Measurements from ENCODE around the gene PLA2G6. TPM values are rescaled to one million over a fixed set of nuclear protein-coding genes. Genes with fewer than 3 reads are reported as not detected.

Gene PLA2G6
- total and polyA plus RNA-seq, 2 of the 13 experiments (the other 11 are each of a cell fraction or from before 2014, with no cell fraction given) = 4.8 to 11.5 TPM

- H3K27me3 ChIP-seq (ENCODE audit: control insufficient read depth in 1 of 2, insufficient read depth in 2 of 2, low read length in 2 of 2) = no peaks in the 10 kb centered on the region
- ATAC-seq = no peak
- 85% methylated on average over 11 of the region's 14 CpGs for WGBS (ENCODE audit: low lambda C conversion rate)
- H3K4me3 ChIP-seq (replicated peaks in 1 of 3; ENCODE audit: insufficient read depth in 1 of 3, low read depth in 2 of 3, low read length in 3 of 3) = no peak overlapping the region
- no peaks in the 10 kb centered on the region for H4K20me1 ChIP-seq (ENCODE audit: insufficient read depth, low read length)
- in situ Hi-C loops (cut with HindIII; ENCODE audit: extremely low pct_ligation_motif_present, low pct_unique_long_range_greater_than_20kb) = no loop called here
- intact Hi-C loops (cut with micrococcal nuclease; ENCODE audit: unreplicated experiment) = no loop called here
- ChIA-PET CTCF (ENCODE audit: low intra/inter-chr PET ratio, low total read pairs) (no interaction called here), POLR2A (interaction anchor here (0.7 kb wide), 1 partner anchor 20 kb away, joined by 5 read pairs; no protein-coding TSS in a partner anchor)
- no peak overlapping the region for H3K27ac ChIP-seq (ENCODE audit: extremely low read length, insufficient read depth, low read length)
- H3K36me3 ChIP-seq (replicated peaks in 1 of 2; ENCODE audit: control insufficient read depth in 1 of 2, insufficient read depth in 2 of 2, low read length in 2 of 2) = no peaks in the 10 kb centered on the region
- no peak for DNase-seq (ENCODE audit: low spot score)
- H3K9ac ChIP-seq (ENCODE audit: insufficient read depth, low read depth, low read length) = no peak overlapping the region
- no peaks in the 10 kb centered on the region for H3K79me2 ChIP-seq (ENCODE audit: insufficient read depth, low read length)
- FAIRE-seq = no peak
- H3K4me2 ChIP-seq (ENCODE audit: low read depth, low read length) = no peak overlapping the region
- no TSS peak for BruUV-seq (replicated peaks)
- no peaks in the 10 kb centered on the region for H3K9me3 ChIP-seq (ENCODE audit: low read length)
- H2AFZ ChIP-seq (ENCODE audit: low read length) = no peak overlapping the region
- H3K4me1 ChIP-seq (ENCODE audit: insufficient read depth, low read length) = peaks cover 56% of the 10 kb centered on the region
- TF ChIP-seq CCDC6 (CRISPR knock-in tag; IDR thresholded peaks at IDR 0.05) (no peak), ZNF503 (CRISPR knock-in tag; IDR thresholded peaks at IDR 0.05) (no peak), ZMAT5 (CRISPR knock-in tag; IDR thresholded peaks at IDR 0.05; ENCODE audit: borderline replicate concordance, low read depth) (no peak), ZFP82 (CRISPR knock-in tag; IDR thresholded peaks at IDR 0.05; ENCODE audit: borderline replicate concordance) (no peak), FUBP1 (CRISPR knock-in tag; IDR thresholded peaks at IDR 0.05; ENCODE audit: borderline replicate concordance) (no peak), ZBTB26 (CRISPR knock-in tag; IDR thresholded peaks at IDR 0.05; ENCODE audit: borderline replicate concordance) (no peak), ZNF407 (CRISPR knock-in tag; IDR thresholded peaks at IDR 0.05; ENCODE audit: not compliant biosample characterization) (no peak), NKX3-1 (CRISPR knock-in tag; IDR thresholded peaks at IDR 0.05) (no peak)
Observed at GRCh38 chr22:38174626-38175025, 7.0 kb downstream of the PLA2G6 start.
